Hematopoietic multipotent progenitor cell treated with erythropoietin and hydrocortisone succinate and interleukin-3 and kit ligand, for 17 days (in vitro differentiated cells): ENCODE measurements around the gene ZNF600.
A peak's percentile ranks its signal among the peaks of the same experiment; 100 is the strongest.
"Not testable (repeated sequence)": the region's sequence is repeated elsewhere in the genome, so short reads cannot be mapped to it uniquely, and the experiment has no call there.

ENCODE experiments used
- DNase-seq: peaks from one replicate; pipeline ENCODE4 v3.0.0-alpha.2; 2015; ENCODE audit warnings: low spot score

Gene ZNF600

DNA sequence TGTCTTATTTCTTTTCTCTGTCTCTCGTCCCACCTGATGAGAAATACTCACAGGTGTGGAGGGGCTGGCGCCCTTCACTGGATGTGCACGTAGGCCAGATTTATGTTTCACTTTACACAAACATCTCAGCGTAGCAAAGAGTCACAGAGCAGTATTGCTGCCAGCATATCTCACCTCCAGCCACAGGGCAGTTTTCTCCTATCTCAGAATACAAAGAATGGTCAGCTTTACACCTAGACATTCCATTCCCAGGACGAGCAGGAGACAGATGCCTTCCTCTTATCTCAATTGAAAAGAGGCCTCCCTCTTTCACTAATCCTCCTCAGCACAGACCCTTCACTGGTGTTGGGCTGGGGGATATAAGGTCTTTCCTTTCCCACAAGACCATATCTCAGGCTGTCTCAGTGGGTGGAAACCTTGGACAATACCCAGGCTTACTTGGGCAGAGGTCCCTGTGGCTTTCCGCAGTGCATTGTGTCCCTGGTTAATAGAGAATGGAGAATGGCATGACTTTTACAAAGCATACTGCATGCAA, 44.6 kb downstream of the ZNF600 start:
- DNase-seq, result no peak

DNA sequence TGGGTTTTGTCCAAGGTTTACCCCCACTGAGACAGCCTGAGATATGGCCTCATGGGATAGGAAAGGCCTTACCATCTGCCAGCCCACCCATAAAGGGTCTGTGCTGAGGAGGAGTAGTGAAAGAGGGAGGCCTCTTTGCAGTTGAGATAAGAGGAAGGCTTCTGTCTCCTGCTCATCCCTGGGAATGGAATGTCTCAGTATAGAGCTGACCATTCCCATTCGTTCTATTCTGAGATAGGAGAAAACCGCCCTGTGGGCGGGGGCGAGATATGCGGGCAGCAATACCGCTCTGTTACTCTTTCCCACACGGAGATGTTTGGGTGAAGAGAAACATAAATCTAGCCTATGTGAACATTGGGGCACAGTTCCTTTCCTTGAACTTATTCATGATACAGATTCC, 45.2 kb downstream of the ZNF600 start:
- DNase-seq, result not testable (repeated sequence)

DNA sequence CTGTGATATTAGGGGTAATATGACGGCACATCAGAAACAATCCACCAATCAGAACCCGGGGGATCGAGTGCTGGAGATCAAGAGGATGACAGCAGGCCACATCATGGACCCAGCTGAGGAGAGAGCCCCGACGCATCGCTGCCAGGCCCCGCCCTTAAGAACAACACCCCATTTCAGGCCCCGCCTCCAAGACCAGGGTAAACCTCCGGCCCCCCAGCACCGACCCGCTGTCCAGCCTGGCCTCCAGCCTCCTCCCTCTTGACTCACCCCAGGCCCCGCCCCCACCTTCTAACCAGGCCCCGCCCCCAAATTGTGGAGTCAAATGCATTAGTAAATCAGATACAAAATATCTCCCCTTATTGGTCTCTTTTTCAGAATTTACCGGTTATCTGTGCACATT, 47.0 kb downstream of the ZNF600 start:
- no peak for DNase-seq

DNA sequence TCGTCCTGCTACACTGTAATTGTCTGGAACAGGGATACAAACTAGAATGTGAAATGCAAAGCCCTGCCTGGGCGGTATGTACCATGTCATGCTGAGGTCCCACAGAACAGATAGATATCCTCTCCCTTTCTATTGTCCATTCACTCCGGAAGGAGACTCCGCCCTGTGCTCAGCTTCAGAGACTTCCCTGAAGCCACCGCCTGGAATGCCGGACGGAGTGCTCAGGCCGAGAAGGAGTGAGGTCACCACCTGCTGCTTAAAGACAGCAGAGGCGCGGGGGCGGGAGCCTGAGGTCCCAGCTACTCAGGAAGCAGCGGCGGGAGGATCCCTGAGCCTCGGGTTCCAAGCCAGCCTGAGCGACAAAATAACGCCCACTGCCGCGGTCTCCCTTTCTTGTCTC, 50.9 kb downstream of the ZNF600 start:
- DNase-seq, result no peak

DNA sequence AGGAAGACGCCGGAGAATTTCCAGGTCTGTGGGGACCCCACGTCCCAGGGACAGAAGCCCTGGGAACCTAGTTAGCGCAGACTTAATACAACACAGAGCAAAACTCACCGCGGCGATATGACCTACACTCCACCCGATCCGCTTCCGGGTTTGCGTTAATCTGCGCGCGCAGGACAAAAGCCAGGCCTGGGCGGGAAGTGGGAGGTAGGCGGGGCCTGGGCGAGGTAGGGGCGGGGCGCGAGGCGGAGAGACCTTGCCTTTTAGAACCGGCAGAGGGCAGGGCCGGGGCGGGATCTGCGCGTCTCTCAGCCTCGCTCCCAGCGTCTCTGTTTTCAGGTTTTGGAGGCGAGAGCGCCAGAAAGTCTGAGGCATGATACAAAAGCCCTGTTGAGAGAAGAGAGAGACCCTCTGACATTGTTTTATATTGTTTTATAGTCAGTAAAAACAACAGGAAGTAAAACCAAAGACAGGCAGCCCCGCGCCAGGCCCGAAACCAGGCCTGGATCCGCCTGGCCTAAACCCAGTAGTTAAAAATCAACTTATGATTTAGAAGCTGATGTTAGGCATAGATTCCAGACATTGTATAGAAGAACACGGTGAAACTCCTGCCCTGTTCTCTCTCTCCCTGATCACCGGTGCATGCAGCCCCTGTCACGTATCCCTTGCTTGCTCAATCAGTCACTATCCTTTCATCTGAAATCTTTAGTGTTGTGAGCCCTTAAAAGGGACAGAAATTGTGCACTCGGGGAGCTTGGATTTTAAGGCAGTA, 51.5 kb downstream of the ZNF600 start, which contains the start of gene ZNF611:
Gene ZNF611 (minus strand): TSS at position 152 of the 769 bp plus-strand sequence. CDS start 19,150 bp downstream, outside the sequence.
- peak; percentile 82 for DNase-seq

DNA sequence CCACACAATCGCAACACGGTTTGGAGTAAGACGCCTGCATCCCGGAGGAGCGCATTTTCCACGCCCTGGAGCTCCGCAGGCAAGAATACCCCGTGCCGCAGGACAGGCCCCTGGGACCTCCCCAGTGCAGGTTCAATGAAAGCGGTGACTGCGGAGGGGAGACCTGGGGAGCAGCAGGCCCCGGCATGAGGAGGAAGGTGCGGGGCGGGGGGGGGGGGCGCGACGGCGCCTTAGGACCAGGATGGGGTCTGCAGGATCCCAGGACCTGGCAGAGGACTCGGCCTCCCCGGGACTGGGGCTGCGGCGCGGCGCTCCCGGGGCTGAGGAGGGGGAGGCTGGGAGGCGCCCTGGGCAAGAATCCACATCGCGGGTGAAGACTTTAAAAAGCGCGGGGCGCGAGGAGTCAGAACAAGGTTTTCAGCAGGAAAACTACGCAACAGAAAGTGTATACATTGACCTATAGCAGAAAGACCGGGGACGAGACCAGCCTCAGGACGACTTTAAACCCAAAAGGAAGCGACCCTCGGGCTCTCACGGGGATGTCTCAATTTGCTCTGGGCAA, 52.2 kb downstream of the ZNF600 start:
- DNase-seq, result no peak

DNA sequence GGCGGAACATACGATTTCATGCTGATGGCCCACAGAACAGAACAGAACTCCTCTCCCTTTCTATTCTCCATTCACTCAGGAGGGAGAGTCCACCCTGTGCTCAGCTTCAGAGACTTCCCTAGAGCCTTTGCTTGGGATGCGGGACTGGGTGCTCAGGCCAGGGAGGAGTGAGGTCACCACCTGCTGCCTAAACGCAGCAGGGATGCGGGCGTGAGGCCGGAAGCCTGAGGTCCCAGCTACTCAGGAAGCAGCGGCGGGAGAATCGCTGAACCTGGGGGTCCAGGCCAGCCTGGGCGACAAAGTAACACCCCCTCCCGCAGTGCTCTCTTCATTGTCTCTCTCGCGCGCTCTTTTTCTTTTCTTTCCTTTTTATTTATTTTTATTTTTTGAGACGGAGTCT, 60.5 kb downstream of the ZNF600 start:
- not testable (repeated sequence) for DNase-seq

DNA sequence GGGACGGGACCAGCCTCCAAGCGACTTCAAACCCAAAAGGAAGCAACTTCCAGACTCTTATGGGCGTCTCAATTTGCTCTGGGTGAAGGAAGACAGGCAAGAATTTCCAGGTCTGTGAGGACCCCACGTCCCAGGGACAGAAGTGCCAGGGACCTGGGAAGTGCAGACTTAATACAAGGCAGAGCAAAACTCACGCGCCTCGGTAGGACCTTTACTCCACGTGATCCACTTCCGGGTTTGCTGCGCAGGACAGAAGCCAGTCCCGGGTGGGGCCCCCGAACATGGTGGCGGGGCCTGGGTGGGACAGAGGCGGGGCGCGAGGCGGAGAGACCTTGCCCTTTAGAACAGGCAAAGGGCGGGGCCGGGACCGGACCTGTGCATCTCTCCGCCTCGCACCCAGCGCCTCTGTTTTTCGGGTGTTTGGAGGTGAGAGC, 61.0 kb downstream of the ZNF600 start:
- DNase-seq, result no peak

DNA sequence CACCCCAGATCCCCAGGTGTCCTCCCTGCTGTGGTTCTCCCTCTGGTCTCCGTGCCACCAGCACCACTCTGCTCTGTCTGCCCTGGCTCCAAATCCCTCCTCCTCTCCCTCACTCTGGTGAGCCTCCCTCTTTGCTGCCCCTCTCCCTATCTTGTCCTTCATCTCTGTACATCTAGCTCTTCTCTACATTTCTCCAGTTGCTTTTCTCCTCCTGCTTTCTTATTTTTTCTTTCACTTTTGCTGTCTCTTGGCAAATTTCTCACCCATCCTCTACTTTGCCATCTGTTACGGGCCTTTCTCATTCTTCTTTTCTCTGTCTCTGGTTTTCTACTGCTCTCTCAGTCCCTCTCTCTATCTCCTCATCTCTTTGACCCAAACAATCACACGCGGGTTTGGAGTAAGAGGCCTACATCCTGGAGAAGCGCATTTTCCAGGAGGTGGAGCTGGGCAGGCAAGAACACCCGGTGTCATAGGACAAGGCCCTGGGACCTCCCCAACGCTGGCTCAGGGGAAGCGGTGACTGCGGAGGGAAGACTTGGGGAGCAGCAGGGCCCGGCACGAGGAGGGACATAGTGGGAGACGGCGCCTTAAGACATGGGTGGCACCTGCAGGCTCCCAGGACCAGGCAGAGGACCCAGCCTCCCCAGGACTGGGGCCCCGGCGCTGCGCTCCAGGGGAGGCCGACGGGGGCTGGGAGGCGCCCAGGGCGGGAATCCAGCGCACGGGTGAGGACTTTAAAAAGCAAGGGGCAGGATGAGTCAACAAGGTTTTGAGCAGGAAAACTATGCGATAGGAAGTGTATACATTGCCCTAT, 61.7 kb downstream of the ZNF600 start:
- no peak for DNase-seq

DNA sequence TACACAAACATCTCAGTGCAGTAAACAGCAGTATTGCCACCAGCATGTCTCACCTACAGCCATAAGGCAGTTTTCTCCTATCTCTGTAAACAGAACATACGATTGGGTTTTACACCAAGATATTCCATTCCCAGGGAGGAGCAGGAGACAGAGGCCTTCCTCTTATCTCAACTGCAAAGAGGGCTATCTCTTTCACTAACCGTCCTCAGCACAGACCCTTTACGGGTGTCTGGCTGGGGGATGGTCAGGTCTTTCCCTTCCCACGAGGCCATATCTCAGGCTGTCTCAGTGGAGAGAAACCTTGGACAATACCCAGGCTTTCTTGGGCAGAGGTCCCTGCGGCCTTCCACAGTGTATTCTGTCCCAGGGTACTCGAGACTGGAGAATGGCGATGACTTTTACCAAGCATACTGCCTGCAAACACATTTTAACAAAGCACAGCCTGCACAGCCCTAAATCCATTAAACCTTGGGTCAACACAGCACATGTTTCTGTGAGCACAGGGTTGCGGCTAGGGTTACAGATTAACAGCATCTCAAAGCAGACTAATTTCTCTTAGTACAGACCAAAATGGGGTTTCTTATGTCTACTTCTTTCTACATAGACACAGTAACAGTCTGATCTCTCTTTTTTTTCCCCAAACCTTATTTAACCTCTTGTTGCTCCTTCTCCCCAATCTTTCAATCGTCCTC, 62.5 kb downstream of the ZNF600 start:
- DNase-seq, result not testable (repeated sequence)

DNA sequence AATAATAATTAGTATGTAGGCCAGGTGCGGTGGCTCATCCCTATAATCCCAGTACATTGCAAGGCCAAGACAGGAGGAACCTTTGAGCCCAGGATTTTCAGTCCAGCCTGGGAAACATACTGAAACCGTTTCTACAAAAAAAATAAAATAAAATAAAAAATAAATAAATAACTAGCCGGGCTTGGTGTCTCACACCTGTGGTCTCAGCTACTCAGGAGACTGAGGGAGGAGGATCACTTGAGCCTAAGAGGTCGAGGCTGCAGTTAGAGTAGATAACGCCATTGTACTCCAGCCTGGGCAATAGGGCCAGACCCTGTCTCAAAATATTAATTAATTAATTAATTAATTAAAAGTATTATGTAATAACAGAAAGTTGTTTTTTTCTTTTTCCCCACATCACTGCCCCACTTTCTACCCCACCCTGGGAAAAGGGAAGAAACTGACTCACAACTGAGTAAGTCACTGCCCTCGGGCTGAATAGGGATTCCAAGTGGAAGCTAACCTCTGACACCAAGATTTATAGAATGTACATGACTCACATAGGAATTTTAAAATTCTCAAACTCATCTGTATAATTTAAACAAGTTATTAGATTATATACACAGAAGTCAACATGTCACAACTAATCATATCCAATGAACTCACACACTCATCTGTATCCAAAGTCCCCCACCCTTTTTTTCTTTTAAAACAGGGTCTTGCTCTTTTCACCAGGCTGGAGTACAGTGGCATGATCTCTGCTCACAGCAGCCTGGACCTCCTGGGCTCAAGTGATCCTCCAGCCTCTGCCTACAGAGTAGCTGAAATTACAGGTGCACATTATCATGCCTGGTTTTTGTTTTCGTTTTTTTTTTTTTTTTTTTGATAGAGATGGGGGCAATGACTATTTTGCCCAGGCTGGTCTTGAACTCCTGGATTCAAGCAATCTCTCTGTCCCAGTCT, 64.3 kb downstream of the ZNF600 start:
- no peak for DNase-seq

DNA sequence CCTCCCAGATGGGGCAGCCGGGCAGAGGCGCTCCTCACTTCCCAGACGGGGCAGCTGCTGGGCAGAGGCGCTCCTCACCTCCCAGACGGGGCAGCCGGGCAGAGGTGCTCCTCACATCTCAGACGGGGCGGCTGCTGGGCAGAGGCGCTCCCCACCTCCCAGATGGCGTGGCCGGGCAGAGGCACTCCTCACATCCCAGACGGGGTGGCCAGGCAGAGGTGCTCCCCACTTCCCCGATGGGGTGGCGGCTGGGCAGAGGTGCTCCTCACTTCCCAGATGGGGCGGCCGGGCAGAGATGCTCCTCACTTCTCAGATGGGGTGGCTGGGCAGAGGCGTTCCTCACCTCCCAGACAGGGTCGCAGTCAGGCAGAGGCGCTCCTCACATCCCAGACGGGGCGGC, 66.0 kb downstream of the ZNF600 start:
- not testable (repeated sequence) for DNase-seq

DNA sequence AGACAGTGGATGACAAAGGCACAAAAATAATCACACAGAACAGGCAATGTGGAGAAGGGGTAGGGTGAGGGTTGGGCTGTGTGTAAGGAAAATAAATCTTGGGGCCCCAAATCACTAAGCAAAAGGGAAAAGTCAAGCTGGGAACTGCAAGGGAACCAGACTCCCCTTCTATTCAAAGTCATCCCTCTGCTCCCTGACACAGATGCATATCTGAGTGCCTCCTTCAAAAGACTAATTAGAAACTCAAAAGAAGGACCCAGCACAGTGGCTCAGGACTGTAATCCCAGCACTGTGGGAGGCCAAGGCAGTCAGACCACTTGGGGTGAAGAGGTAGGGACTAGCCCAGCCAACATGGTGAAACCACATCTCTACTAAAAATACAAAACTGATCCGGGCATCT, 70.1 kb downstream of the ZNF600 start:
- DNase-seq, result no peak

DNA sequence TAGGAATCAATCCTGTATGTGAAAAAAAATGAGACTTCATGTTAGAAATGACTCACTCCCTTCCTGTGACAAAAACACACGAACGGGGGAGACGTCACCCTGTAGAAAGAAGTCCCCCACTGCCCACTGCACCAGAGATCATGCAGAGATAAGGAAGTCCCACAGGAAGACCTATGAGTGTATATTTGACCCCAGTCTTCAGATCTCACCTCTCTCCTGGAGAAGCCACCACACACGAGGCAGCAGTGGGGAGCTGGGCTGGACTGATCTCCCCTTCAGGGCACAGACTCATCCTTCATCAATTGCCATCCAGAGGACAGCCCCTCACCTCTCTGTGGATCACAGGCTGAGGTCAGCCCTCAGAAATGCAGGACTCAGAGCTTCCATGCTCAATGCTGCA, 70.7 kb downstream of the ZNF600 start:
- not testable (repeated sequence) for DNase-seq

DNA sequence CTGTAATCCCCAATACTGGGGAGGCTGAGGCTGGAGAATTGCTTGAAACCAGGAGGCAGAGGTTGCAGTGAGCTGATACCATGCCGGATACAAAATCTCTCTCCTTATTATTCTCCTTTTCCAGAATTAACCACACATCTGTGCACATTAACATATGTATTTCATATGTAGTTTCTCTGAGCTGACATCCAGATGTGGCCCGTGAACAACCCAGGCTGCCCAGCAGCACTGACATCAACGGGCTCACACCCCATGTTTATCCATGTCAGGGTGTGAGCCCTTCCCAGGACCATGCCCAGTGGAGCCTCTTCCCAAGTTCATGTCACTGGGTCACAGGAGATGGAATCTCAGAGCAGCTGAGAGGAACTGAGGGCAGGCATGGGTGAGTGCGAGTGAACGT, 71.3 kb downstream of the ZNF600 start:
- DNase-seq, result not testable (repeated sequence)
